GM19397 (cell line): ENCODE data around the gene CBFA2T3.
A peak's percentile ranks its signal among the peaks of the same experiment; 100 is the strongest.

Source experiments
- ATAC-seq: cut with Tn5 transposase; IDR thresholded peaks from one replicate; pipeline ENCODE4 v1.9.1; 2021; ENCODE audit warnings: mild to moderate bottlenecking, moderate library complexity; ENCODE audit not compliant: unreplicated experiment

Gene CBFA2T3

GRCh38 chr16:88940862-88941817, 35.9 kb downstream of the CBFA2T3 start:
- peak; percentile 6 for ATAC-seq

GRCh38 chr16:88939972-88940861, 36.8 kb downstream of the CBFA2T3 start:
- ATAC-seq: no peak

- ATAC-seq: no peak
Observed at GRCh38 chr16:88939245-88939971, 37.6 kb downstream of the CBFA2T3 start.

- no peak for ATAC-seq
Observed at GRCh38 chr16:88938777-88939244, 38.2 kb downstream of the CBFA2T3 start.

GRCh38 chr16:88938119-88938776, 38.8 kb downstream of the CBFA2T3 start:
- ATAC-seq: no peak

- ATAC-seq: no peak
Observed at GRCh38 chr16:88937206-88937621, 39.8 kb downstream of the CBFA2T3 start.

- ATAC-seq: no peak
Observed at GRCh38 chr16:88936556-88937205, 40.3 kb downstream of the CBFA2T3 start.

- no peak for ATAC-seq
Observed at GRCh38 chr16:88936008-88936555, 40.9 kb downstream of the CBFA2T3 start.

GRCh38 chr16:88934066-88934667, 42.8 kb downstream of the CBFA2T3 start:
- ATAC-seq: no peak

- no peak for ATAC-seq
Observed at GRCh38 chr16:88932929-88933328, 44.1 kb downstream of the CBFA2T3 start.

GRCh38 chr16:88931936-88932335, 45.1 kb downstream of the CBFA2T3 start:
- ATAC-seq: no peak

GRCh38 chr16:88931373-88931900, 45.6 kb downstream of the CBFA2T3 start:
- ATAC-seq: no peak

- no peak for ATAC-seq
Observed at GRCh38 chr16:88930716-88931115, 46.3 kb downstream of the CBFA2T3 start.

- no peak for ATAC-seq
Observed at GRCh38 chr16:88929091-88929445, 47.9 kb downstream of the CBFA2T3 start.

- no peak for ATAC-seq
Observed at GRCh38 chr16:88928405-88929090, 48.5 kb downstream of the CBFA2T3 start.

GRCh38 chr16:88927661-88928060, 49.3 kb downstream of the CBFA2T3 start:
- no peak for ATAC-seq

- no peak for ATAC-seq
Observed at GRCh38 chr16:88927010-88927409, 50.0 kb downstream of the CBFA2T3 start.

GRCh38 chr16:88926374-88926990, 50.5 kb downstream of the CBFA2T3 start:
- ATAC-seq: no peak
